Smooth muscle cell (in vitro differentiated cells): ENCODE results near the gene TSPYL1. TPM values are rescaled to one million over a fixed set of nuclear protein-coding genes. Genes with fewer than 3 reads are reported as not detected.

Source experiments
- DNase-seq: peaks from one replicate; lab custom pipeline; 2025; ENCODE audit not compliant: unreplicated experiment; lab: John Stamatoyannopoulos, UW
- H2AFZ ChIP-seq: fragments of 200-600 bp; sonication (generic); 2 replicates; pipeline ENCODE4 v1.6.0; 2016; ENCODE audit warnings: antibody characterized with exemption, low read depth, mild to moderate bottlenecking
- H3F3A ChIP-seq: fragments of 200-600 bp; sonication (generic); 2 replicates; pipeline ENCODE4 v1.6.0; 2017; ENCODE audit warnings: antibody characterized with exemption, low read depth
- H3K27ac ChIP-seq: fragments of 200-600 bp; sonication (generic); 2 replicates; pipeline ENCODE4 v1.5.1; 2016; ENCODE audit warnings: low read depth, mild to moderate bottlenecking
- H3K27me3 ChIP-seq: fragments of 200-600 bp; sonication (generic); 2 replicates; pipeline ENCODE4 v1.6.1; 2016; ENCODE audit warnings: low read depth, mild to moderate bottlenecking
- H3K36me3 ChIP-seq: fragments of 200-600 bp; sonication (generic); 2 replicates; pipeline ENCODE4 v1.5.1; 2016; ENCODE audit warnings: low read depth
- H3K4me1 ChIP-seq: fragments of 200-600 bp; sonication (generic); 2 replicates; pipeline ENCODE4 v1.5.1; 2016; ENCODE audit warnings: low read depth
- H3K4me2 ChIP-seq: fragments of 200-600 bp; sonication (generic); 2 replicates; pipeline ENCODE4 v1.6.0; 2016; ENCODE audit warnings: mild to moderate bottlenecking
- H3K4me3 ChIP-seq: fragments of 200-600 bp; sonication (generic); 2 replicates; pipeline ENCODE4 v1.5.1; 2016; ENCODE audit warnings: mild to moderate bottlenecking
- H3K79me2 ChIP-seq: fragments of 200-600 bp; sonication (generic); 2 replicates; pipeline ENCODE4 v1.6.0; 2016; ENCODE audit warnings: low read depth, mild to moderate bottlenecking
- H3K9ac ChIP-seq: fragments of 200-600 bp; sonication (generic); 2 replicates; pipeline ENCODE4 v1.6.0; 2016; ENCODE audit warnings: low read depth
- H3K9me3 ChIP-seq: fragments of 200-600 bp; sonication (generic); replicated peaks from 2 replicates; pipeline ENCODE4 v1.5.1; 2016; ENCODE audit warnings: low read depth
- H4K20me1 ChIP-seq: fragments of 200-600 bp; sonication (generic); 2 replicates; pipeline ENCODE4 v1.6.0; 2016; ENCODE audit warnings: low read depth
- WGBS: methylation state at CpG from one replicate; pipeline ENCODE4 v1.1.7; 2016; ENCODE audit warnings: low lambda C conversion rate; 5-methylcytosine and 5-hydroxymethylcytosine counted together
- polyA plus RNA-seq: library from polyadenylated mRNA; unstranded; fragments of >200 nt; fragmentation: Nextera tagmentation; extraction: Ambion mirVana; gene quantifications from 2 replicates; pipeline ENCODE4 v1.2.1, GENCODE V29; 2016
- total RNA-seq: library from RNA; depleted of rRNA; stranded (reverse); fragments of >200 nt; gene quantifications from 2 replicates; pipeline ENCODE4 v1.2.3, GENCODE V29; 2014
- TF ChIP-seq, protein P1 (sequence below): fragments of 200-600 bp; sonication (generic); IDR thresholded peaks from 2 replicates; pipeline ENCODE4 v1.5.1; 2017; ENCODE audit warnings: borderline replicate concordance, mild to moderate bottlenecking, antibody characterized with exemption; ENCODE audit not compliant: insufficient read depth, poor library complexity, severe bottlenecking

The TSPYL1 gene
- total and polyA plus RNA-seq, 2 experiments from 2014 or later = 17.9 to 45.0 TPM

DNA sequence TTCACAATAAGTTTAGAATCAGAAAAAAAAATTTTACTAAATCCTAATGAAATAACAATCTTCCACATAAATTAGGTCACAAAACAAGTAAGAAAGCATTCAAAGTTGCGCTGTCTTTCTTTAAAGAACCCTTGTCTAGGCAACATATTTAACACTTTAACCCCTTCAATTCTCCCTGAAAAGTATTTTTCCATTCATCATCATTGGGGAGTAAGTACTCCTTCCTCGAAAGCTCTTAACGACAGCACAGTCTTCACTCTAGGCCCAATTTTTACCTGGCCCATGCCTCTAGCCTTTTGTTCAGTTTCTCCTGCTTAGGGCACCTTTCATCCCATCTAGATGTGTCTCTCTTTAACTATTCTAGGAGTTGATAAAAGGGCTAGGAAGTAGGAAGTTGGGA, 2.6 kb downstream of the TSPYL1 start:
- TF ChIP-seq, protein P1, sequence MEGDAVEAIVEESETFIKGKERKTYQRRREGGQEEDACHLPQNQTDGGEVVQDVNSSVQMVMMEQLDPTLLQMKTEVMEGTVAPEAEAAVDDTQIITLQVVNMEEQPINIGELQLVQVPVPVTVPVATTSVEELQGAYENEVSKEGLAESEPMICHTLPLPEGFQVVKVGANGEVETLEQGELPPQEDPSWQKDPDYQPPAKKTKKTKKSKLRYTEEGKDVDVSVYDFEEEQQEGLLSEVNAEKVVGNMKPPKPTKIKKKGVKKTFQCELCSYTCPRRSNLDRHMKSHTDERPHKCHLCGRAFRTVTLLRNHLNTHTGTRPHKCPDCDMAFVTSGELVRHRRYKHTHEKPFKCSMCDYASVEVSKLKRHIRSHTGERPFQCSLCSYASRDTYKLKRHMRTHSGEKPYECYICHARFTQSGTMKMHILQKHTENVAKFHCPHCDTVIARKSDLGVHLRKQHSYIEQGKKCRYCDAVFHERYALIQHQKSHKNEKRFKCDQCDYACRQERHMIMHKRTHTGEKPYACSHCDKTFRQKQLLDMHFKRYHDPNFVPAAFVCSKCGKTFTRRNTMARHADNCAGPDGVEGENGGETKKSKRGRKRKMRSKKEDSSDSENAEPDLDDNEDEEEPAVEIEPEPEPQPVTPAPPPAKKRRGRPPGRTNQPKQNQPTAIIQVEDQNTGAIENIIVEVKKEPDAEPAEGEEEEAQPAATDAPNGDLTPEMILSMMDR = no peak
- peaks cover 63% of the 10 kb centered on the region for H4K20me1 ChIP-seq
- 31% methylated on average over 3 of the region's 3 CpGs for WGBS
- peak overlapping the region; percentile 97 for H3K4me3 ChIP-seq
- peaks cover 38% of the 10 kb centered on the region for H3K4me1 ChIP-seq
- no peaks in the 10 kb centered on the region for H3K9me3 ChIP-seq
- DNase-seq = no peak
- peak overlapping the region; percentile 97 for H3K4me2 ChIP-seq
- H3F3A ChIP-seq = no peaks in the 10 kb centered on the region
- peak overlapping the region; percentile 5 for H3K27ac ChIP-seq
- no peak overlapping the region for H2AFZ ChIP-seq
- peak overlapping the region; percentile 77 for H3K9ac ChIP-seq
- H3K79me2 ChIP-seq = peaks cover 52% of the 10 kb centered on the region
- no peaks in the 10 kb centered on the region for H3K27me3 ChIP-seq
- H3K36me3 ChIP-seq = no peaks in the 10 kb centered on the region

DNA sequence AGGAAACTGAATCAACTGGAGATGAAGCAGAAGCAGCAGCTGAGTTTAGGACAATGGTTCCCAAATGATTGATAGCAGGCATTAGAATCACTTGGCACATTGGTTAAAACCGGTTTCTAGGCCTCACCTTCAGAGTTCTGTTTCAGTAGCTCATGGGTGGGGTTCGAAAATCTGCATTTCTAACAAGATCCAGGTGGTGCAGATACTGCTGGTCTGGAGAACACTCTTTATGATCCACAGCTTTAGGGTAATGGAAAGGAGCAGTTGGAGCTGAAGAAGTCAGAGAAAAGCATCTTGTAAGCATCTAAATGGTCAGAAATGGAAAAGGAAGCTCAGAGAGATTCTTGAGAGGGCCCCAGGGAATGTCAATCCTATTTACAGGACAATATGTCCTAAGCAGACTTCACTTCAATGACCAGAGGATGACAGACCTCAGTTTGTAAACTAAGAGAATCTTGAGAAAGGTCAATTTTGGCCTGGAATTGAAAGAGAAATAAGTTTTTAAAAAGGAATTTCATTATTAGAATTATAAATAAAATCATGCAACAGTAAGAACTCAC, 8.5 kb downstream of the TSPYL1 start:
- Histone ChIP-seq H4K20me1 (peaks cover 35% of the 10 kb centered on the region), H3K36me3 (no peaks in the 10 kb centered on the region), H3K27me3 (no peaks in the 10 kb centered on the region), H2AFZ (no peak overlapping the region), H3K4me3 (no peak overlapping the region), H3K79me2 (peaks cover 18% of the 10 kb centered on the region), H3F3A (no peaks in the 10 kb centered on the region), H3K4me2 (no peak overlapping the region), H3K9me3 (no peaks in the 10 kb centered on the region), H3K9ac (no peak overlapping the region), H3K4me1 (peaks cover 10% of the 10 kb centered on the region), H3K27ac (no peak overlapping the region)
- 61% methylated on average over 2 of the region's 2 CpGs for WGBS
- no peak for DNase-seq
- TF ChIP-seq, protein P1 = no peak

- no peaks in the 10 kb centered on the region for H3K9me3 ChIP-seq
- no peak overlapping the region for H3K9ac ChIP-seq
- peaks cover 10% of the 10 kb centered on the region for H4K20me1 ChIP-seq
- no peak overlapping the region for H3K4me3 ChIP-seq
- no peaks in the 10 kb centered on the region for H3F3A ChIP-seq
- H3K36me3 ChIP-seq = no peaks in the 10 kb centered on the region
- H2AFZ ChIP-seq = no peak overlapping the region
- 37% methylated on average over 3 of the region's 3 CpGs for WGBS
- TF ChIP-seq, protein P1 = peak; percentile 87
- H3K4me1 ChIP-seq = no peaks in the 10 kb centered on the region
- H3K79me2 ChIP-seq = no peaks in the 10 kb centered on the region
- H3K27me3 ChIP-seq = no peaks in the 10 kb centered on the region
- no peak overlapping the region for H3K27ac ChIP-seq
- no peak for DNase-seq
- H3K4me2 ChIP-seq = no peak overlapping the region
Measured at GRCh38 chr6:116268589-116269293, 11.0 kb downstream of the TSPYL1 start.
